Esophagus squamous epithelium (tissue), 5 donors: ENCODE data around the gene SCAMP2. TPM values are rescaled to one million over a fixed set of nuclear protein-coding genes. Genes with fewer than 3 reads are reported as not detected.

Experiments
- DNase-seq: peaks from one replicate; lab custom pipeline; 2025; lab: John Stamatoyannopoulos, UW
- H3K27ac ChIP-seq, 4 donors: fragments of 200-600 bp; sonication (generic); one replicate each; pipeline ENCODE4 v1.5.1; 2016 to 2019; ENCODE audit warnings: mild to moderate bottlenecking in 1 of 4
- H3K27me3 ChIP-seq, 4 donors: fragments of 200-600 bp; sonication (generic); 1 replicate in 3 of 4; 2 replicates in 1 of 4; pipeline versions ENCODE4 v1.5.1 to v1.6.0; 2017 to 2021; ENCODE audit warnings: antibody characterized with exemption in 1 of 4
- H3K36me3 ChIP-seq, 3 donors: fragments of 200-600 bp; sonication (generic); one replicate each; pipeline ENCODE4 v1.5.1; 2016 to 2019
- H3K4me1 ChIP-seq, 3 donors: fragments of 200-600 bp; sonication (generic); one replicate each; pipeline ENCODE4 v1.5.1; 2017 to 2019
- H3K4me3 ChIP-seq, 4 donors: fragments of 200-600 bp; sonication (generic); 1 replicate in 3 of 4; 2 replicates in 1 of 4; pipeline ENCODE4 v1.5.1; 2016 to 2019; ENCODE audit warnings: mild to moderate bottlenecking in 2 of 4, moderate library complexity in 1 of 4
- H3K9me3 ChIP-seq, 3 donors: fragments of 200-600 bp; sonication (generic); one replicate each; pipeline ENCODE4 v1.5.1; 2016 to 2019
- POLR2A ChIP-seq, 4 donors: fragments of 450-650 bp; IDR thresholded peaks; one replicate each; pipeline ENCODE4 v1.6.1; 2017; ENCODE audit warnings: antibody characterized with exemption in 4 of 4, mild to moderate bottlenecking in 4 of 4, moderate library complexity in 3 of 4
- WGBS, 2 donors: methylation state at CpG; one replicate each; pipeline ENCODE4 v1.1.5; 2018; 5-methylcytosine and 5-hydroxymethylcytosine counted together
- intact Hi-C: fragments of 100-400 bp; cut with DNase I; formaldehyde crosslinking; loops from one replicate; pipeline ENCODE4 v1.15.0; 2022
- total RNA-seq, 4 donors: library from RNA; depleted of rRNA; stranded (reverse); fragments of >200 nt; gene quantifications; one replicate each; pipeline ENCODE4 v1.1.0, GENCODE V29; 2016
- TF ChIP-seq, protein P1 (sequence below), 6 experiments: fragments of 450-650 bp in 4 of 6; fragments of 200-600 bp in 2 of 6; sonication (generic) in 2 of 6; IDR thresholded peaks; one replicate each; pipeline ENCODE4 v1.5.1; 2016 to 2019; ENCODE audit warnings: antibody characterized with exemption in 6 of 6, mild to moderate bottlenecking in 4 of 6, moderate library complexity in 4 of 6
- donor health status: DM: yes; HTN: yes; CAD: no.

SCAMP2 gene
- total RNA-seq, 4 donors from 2014 or later = 65.8 to 131 (median 88.7) TPM

DNA sequence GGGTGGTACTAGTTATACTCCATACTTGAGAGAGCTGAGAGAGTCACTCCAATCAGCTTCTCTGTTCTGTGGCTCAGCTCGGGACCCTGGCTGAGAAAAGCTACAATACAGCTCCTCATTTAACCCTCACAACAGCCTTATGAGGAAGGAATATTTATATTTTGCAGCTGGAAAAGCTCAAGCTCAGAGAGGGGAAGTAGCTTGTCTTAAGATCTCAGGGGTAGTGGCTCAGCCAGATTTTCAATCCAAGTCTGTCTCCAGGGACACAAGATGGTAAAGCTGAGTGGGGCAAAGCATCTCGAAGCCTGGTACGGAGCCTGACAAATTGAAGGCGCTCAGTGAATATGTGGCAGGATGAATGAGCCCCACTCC, 14.8 kb downstream of the SCAMP2 start:
- 76% methylated on average over 4 of the region's 4 CpGs for WGBS, 2 donors
- Histone ChIP-seq H3K4me1 (peaks cover 4 to 51% (median 11%) of the 10 kb centered on the region in 3 donors), H3K4me3 (no peak overlapping the region), H3K27ac (peak overlapping the region in 1 of 4 donors; percentile 34), H3K36me3 (peaks cover 8 to 35% (median 9%) of the 10 kb centered on the region in 3 donors), H3K27me3 (no peaks in the 10 kb centered on the region), H3K9me3 (no peaks in the 10 kb centered on the region)
- intact Hi-C loops = no loop called here
- DNase-seq = no peak
- no peak for TF ChIP-seq POLR2A (IDR thresholded peaks at IDR 0.05)
- TF ChIP-seq, protein P1, sequence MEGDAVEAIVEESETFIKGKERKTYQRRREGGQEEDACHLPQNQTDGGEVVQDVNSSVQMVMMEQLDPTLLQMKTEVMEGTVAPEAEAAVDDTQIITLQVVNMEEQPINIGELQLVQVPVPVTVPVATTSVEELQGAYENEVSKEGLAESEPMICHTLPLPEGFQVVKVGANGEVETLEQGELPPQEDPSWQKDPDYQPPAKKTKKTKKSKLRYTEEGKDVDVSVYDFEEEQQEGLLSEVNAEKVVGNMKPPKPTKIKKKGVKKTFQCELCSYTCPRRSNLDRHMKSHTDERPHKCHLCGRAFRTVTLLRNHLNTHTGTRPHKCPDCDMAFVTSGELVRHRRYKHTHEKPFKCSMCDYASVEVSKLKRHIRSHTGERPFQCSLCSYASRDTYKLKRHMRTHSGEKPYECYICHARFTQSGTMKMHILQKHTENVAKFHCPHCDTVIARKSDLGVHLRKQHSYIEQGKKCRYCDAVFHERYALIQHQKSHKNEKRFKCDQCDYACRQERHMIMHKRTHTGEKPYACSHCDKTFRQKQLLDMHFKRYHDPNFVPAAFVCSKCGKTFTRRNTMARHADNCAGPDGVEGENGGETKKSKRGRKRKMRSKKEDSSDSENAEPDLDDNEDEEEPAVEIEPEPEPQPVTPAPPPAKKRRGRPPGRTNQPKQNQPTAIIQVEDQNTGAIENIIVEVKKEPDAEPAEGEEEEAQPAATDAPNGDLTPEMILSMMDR (IDR thresholded peaks at IDR 0.05) = no peak

DNA sequence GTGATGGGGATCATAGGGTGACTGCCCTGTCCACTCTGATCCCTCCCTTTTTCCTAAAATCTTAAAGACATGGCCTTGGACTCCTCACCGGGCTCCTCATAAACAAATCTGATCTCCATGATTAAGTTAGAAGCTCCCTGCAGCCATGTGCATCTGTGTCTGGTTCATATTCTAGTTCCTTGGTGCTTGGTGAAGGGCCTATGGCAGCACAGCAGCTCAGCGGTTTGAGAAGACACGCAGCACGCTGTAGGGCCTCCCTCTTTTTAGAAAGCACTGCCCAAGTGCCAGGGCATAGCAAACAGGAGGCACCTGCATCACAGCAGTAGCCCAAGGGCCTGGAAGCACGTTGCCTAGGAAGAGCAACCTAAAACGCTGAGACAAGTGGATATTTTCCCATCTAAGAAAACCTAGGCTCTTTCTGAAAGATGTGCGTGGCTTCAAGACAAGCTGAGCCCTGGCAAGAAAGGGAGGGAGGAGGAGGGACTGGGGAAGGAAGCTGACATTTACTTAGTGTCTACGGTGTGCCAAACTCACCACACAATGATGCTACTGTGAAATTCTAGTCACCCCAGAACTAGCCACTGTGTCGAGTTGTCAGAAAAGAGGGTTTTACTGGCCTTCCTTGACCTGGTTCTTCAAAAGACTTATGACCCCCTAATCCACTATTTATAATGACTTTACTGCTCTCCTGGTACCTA, 15.3 kb downstream of the SCAMP2 start:
- peaks cover 4 to 46% (median 6%) of the 10 kb centered on the region in 3 donors for H3K4me1 ChIP-seq
- peaks cover 13 to 40% (median 14%) of the 10 kb centered on the region in 3 donors for H3K36me3 ChIP-seq
- intact Hi-C loops = no loop called here
- H3K27ac ChIP-seq = peak overlapping the region in 2 of 4 donors; percentile 16 to 34
- no peak overlapping the region for H3K4me3 ChIP-seq
- DNase-seq = no peak
- TF ChIP-seq, protein P1 (IDR thresholded peaks at IDR 0.05) = no peak
- no peak for TF ChIP-seq POLR2A (IDR thresholded peaks at IDR 0.05)
- 51 to 70% methylated on average over 6 of the region's 9 CpGs for WGBS, 2 donors
- no peaks in the 10 kb centered on the region for H3K9me3 ChIP-seq
- no peaks in the 10 kb centered on the region for H3K27me3 ChIP-seq

DNA sequence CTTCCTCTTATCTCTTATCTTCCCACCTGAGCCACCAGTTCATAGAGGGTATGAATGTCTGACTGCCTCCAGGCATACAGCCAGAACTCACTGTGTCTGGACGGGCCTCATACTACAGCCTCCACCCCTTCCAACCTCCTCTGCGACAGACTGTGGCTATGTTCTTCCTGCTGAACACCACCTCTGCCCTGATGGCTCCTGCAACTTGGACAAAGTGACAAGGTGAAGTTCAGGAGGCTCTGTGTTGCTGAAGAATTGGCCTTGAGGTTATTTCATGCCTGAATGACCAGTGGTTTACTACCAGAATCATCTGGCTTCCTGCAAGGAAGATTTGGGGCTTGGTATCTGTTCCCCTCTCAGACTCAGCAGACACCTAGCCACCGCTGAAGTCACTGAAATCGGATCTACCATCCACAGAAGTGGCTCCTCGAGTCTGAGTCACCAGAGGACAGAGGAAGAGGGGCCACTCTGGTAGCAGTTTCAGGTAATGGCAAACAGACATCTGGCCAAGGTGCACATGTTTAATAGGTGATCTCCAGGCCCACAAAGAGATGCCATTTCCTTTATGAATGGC, 16.0 kb downstream of the SCAMP2 start:
- H3K27ac ChIP-seq = peak overlapping the region in 2 of 4 donors; percentile 6 to 27
- no peaks in the 10 kb centered on the region for H3K27me3 ChIP-seq
- H3K9me3 ChIP-seq = no peaks in the 10 kb centered on the region
- TF ChIP-seq, protein P1 (IDR thresholded peaks at IDR 0.05) = no peak
- no peak for TF ChIP-seq POLR2A (IDR thresholded peaks at IDR 0.05)
- DNase-seq = no peak
- H3K36me3 ChIP-seq = peaks cover 17 to 46% (median 21%) of the 10 kb centered on the region in 3 donors
- 19 to 39% methylated on average over 2 of the region's 5 CpGs for WGBS, 2 donors
- H3K4me1 ChIP-seq = peaks cover 4 to 45% (median 6%) of the 10 kb centered on the region in 3 donors
- no peak overlapping the region for H3K4me3 ChIP-seq
- intact Hi-C loops = no loop called here

- Histone ChIP-seq H3K36me3 (peaks cover 22 to 53% (median 27%) of the 10 kb centered on the region in 3 donors), H3K4me1 (peaks cover 4 to 45% (median 6%) of the 10 kb centered on the region in 3 donors), H3K4me3 (no peak overlapping the region), H3K27ac (peak overlapping the region in 1 of 4 donors; percentile 27), H3K27me3 (no peaks in the 10 kb centered on the region), H3K9me3 (no peaks in the 10 kb centered on the region)
- intact Hi-C loops = no loop called here
- 100% methylated on average over 1 of the region's 1 CpG for WGBS, 2 donors
- TF ChIP-seq, protein P1 (IDR thresholded peaks at IDR 0.05) = no peak
- no peak for TF ChIP-seq POLR2A (IDR thresholded peaks at IDR 0.05)
- no peak for DNase-seq
These were observed 16.6 kb downstream of the SCAMP2 start for GRCh38 chr15:74856537-74856936.

DNA sequence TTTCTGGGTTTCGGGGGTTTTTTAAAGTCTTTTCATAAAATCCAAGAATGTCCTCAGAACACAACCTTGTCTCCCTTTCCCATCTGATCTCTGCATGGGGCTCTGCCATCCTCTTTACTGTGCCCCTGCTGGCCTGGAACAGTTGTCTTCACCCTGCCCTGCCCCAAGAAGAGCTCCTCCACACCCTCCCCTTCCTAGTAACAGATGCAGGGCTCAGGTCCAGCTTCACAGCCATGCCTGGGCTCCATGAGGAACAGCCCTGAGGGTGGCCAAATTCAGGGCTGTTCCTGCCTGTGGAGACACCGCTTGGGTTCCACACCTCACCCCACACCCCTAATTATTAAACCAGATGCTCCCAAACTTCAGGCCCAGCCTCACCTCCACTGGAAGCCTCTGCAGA, 17.3 kb downstream of the SCAMP2 start:
- H3K36me3 ChIP-seq = peaks cover 28 to 54% (median 32%) of the 10 kb centered on the region in 3 donors
- H3K4me3 ChIP-seq = no peak overlapping the region
- H3K4me1 ChIP-seq = peaks cover 4 to 45% (median 6%) of the 10 kb centered on the region in 3 donors
- 91 to 92% methylated on average over 2 of the region's 2 CpGs for WGBS, 2 donors
- H3K9me3 ChIP-seq = no peaks in the 10 kb centered on the region
- intact Hi-C loops = no loop called here
- H3K27me3 ChIP-seq = no peaks in the 10 kb centered on the region
- no peak for DNase-seq
- no peak overlapping the region for H3K27ac ChIP-seq
- TF ChIP-seq, protein P1 (IDR thresholded peaks at IDR 0.05) = no peak
- no peak for TF ChIP-seq POLR2A (IDR thresholded peaks at IDR 0.05)
